ENCODE results near the gene NAALADL2.

Gene NAALADL2

GRCh38 chr3:175222356-175222755 lies 363.2 kb downstream of the NAALADL2 start:
- Histone ChIP-seq H3K4me1 (ENCODE audit: insufficient read depth, low read length) (no peaks in the 10 kb centered on the region), H3K9ac (ENCODE audit: low read length) (no peak overlapping the region), H3K27me3 (ENCODE audit: control insufficient read depth in 1 of 2, insufficient read depth in 2 of 2, low read length in 2 of 2) (no peaks in the 10 kb centered on the region), H3K36me3 (ENCODE audit: insufficient read depth, low read length) (no peaks in the 10 kb centered on the region), H3K4me3 (ENCODE audit: low read depth in 1 of 2, low read length in 2 of 2) (no peak overlapping the region), H3K9me3 (ENCODE audit: low read length) (no peaks in the 10 kb centered on the region), H3K27ac (ENCODE audit: low read depth, low read length) (no peak overlapping the region)

GRCh38 chr3:175224051-175224450 lies 364.9 kb downstream of the NAALADL2 start:
- H3K9me3 ChIP-seq (ENCODE audit: low read length) = no peaks in the 10 kb centered on the region
- no peak overlapping the region for H3K4me3 ChIP-seq (ENCODE audit: low read depth in 1 of 2, low read length in 2 of 2)
- H3K36me3 ChIP-seq (ENCODE audit: insufficient read depth, low read length) = no peaks in the 10 kb centered on the region
- H3K27me3 ChIP-seq (ENCODE audit: control insufficient read depth in 1 of 2, insufficient read depth in 2 of 2, low read length in 2 of 2) = no peaks in the 10 kb centered on the region
- H3K4me1 ChIP-seq (ENCODE audit: insufficient read depth, low read length) = no peaks in the 10 kb centered on the region
- no peak overlapping the region for H3K27ac ChIP-seq (ENCODE audit: low read depth, low read length)
- no peak overlapping the region for H3K9ac ChIP-seq (ENCODE audit: low read length)

GRCh38 chr3:175226444-175226843 lies 367.3 kb downstream of the NAALADL2 start:
- Histone ChIP-seq H3K9ac (ENCODE audit: low read length) (no peak overlapping the region), H3K4me1 (ENCODE audit: insufficient read depth, low read length) (no peaks in the 10 kb centered on the region), H3K27me3 (ENCODE audit: control insufficient read depth in 1 of 2, insufficient read depth in 2 of 2, low read length in 2 of 2) (no peaks in the 10 kb centered on the region), H3K27ac (ENCODE audit: low read depth, low read length) (no peak overlapping the region), H3K4me3 (ENCODE audit: low read depth in 1 of 2, low read length in 2 of 2) (no peak overlapping the region), H3K36me3 (ENCODE audit: insufficient read depth, low read length) (no peaks in the 10 kb centered on the region), H3K9me3 (ENCODE audit: low read length) (no peaks in the 10 kb centered on the region)

GRCh38 chr3:175227126-175227525 lies 368.0 kb downstream of the NAALADL2 start:
- no peaks in the 10 kb centered on the region for H3K36me3 ChIP-seq (ENCODE audit: insufficient read depth, low read length)
- no peak overlapping the region for H3K4me3 ChIP-seq (ENCODE audit: low read depth in 1 of 2, low read length in 2 of 2)
- H3K27ac ChIP-seq (ENCODE audit: low read depth, low read length) = no peak overlapping the region
- no peaks in the 10 kb centered on the region for H3K27me3 ChIP-seq (ENCODE audit: control insufficient read depth in 1 of 2, insufficient read depth in 2 of 2, low read length in 2 of 2)
- no peaks in the 10 kb centered on the region for H3K9me3 ChIP-seq (ENCODE audit: low read length)
- H3K9ac ChIP-seq (ENCODE audit: low read length) = no peak overlapping the region
- H3K4me1 ChIP-seq (ENCODE audit: insufficient read depth, low read length) = no peaks in the 10 kb centered on the region

- H3K4me3 ChIP-seq (ENCODE audit: low read depth in 1 of 2, low read length in 2 of 2) = no peak overlapping the region
- no peaks in the 10 kb centered on the region for H3K4me1 ChIP-seq (ENCODE audit: insufficient read depth, low read length)
- H3K9ac ChIP-seq (ENCODE audit: low read length) = no peak overlapping the region
- H3K27me3 ChIP-seq (ENCODE audit: control insufficient read depth in 1 of 2, insufficient read depth in 2 of 2, low read length in 2 of 2) = no peaks in the 10 kb centered on the region
- H3K9me3 ChIP-seq (ENCODE audit: low read length) = no peaks in the 10 kb centered on the region
- no peak overlapping the region for H3K27ac ChIP-seq (ENCODE audit: low read depth, low read length)
- no peaks in the 10 kb centered on the region for H3K36me3 ChIP-seq (ENCODE audit: insufficient read depth, low read length)
Observed at GRCh38 chr3:175233957-175234940, 375.1 kb downstream of the NAALADL2 start.

GRCh38 chr3:175238801-175239200 lies 379.7 kb downstream of the NAALADL2 start:
- Histone ChIP-seq H3K27ac (ENCODE audit: low read depth, low read length) (no peak overlapping the region), H3K4me1 (ENCODE audit: insufficient read depth, low read length) (no peaks in the 10 kb centered on the region), H3K9me3 (ENCODE audit: low read length) (no peaks in the 10 kb centered on the region), H3K4me3 (ENCODE audit: low read depth in 1 of 2, low read length in 2 of 2) (no peak overlapping the region), H3K9ac (ENCODE audit: low read length) (no peak overlapping the region), H3K36me3 (ENCODE audit: insufficient read depth, low read length) (no peaks in the 10 kb centered on the region), H3K27me3 (ENCODE audit: control insufficient read depth in 1 of 2, insufficient read depth in 2 of 2, low read length in 2 of 2) (no peaks in the 10 kb centered on the region)

- H3K4me1 ChIP-seq (ENCODE audit: insufficient read depth, low read length) = no peaks in the 10 kb centered on the region
- no peak overlapping the region for H3K4me3 ChIP-seq (ENCODE audit: low read depth in 1 of 2, low read length in 2 of 2)
- no peaks in the 10 kb centered on the region for H3K36me3 ChIP-seq (ENCODE audit: insufficient read depth, low read length)
- no peak overlapping the region for H3K9ac ChIP-seq (ENCODE audit: low read length)
- no peak overlapping the region for H3K27ac ChIP-seq (ENCODE audit: low read depth, low read length)
- H3K9me3 ChIP-seq (ENCODE audit: low read length) = no peaks in the 10 kb centered on the region
- H3K27me3 ChIP-seq (ENCODE audit: control insufficient read depth in 1 of 2, insufficient read depth in 2 of 2, low read length in 2 of 2) = no peaks in the 10 kb centered on the region
Observed at GRCh38 chr3:175240921-175241320, 381.8 kb downstream of the NAALADL2 start.

GRCh38 chr3:175242243-175242642 lies 383.1 kb downstream of the NAALADL2 start:
- Histone ChIP-seq H3K9ac (ENCODE audit: low read length) (no peak overlapping the region), H3K9me3 (ENCODE audit: low read length) (no peaks in the 10 kb centered on the region), H3K36me3 (ENCODE audit: insufficient read depth, low read length) (no peaks in the 10 kb centered on the region), H3K27me3 (ENCODE audit: control insufficient read depth in 1 of 2, insufficient read depth in 2 of 2, low read length in 2 of 2) (no peaks in the 10 kb centered on the region), H3K4me3 (ENCODE audit: low read depth in 1 of 2, low read length in 2 of 2) (no peak overlapping the region), H3K27ac (ENCODE audit: low read depth, low read length) (no peak overlapping the region), H3K4me1 (ENCODE audit: insufficient read depth, low read length) (no peaks in the 10 kb centered on the region)

GRCh38 chr3:175246234-175246633 lies 387.1 kb downstream of the NAALADL2 start:
- Histone ChIP-seq H3K4me3 (ENCODE audit: low read depth in 1 of 2, low read length in 2 of 2) (no peak overlapping the region), H3K4me1 (ENCODE audit: insufficient read depth, low read length) (no peaks in the 10 kb centered on the region), H3K9ac (ENCODE audit: low read length) (no peak overlapping the region), H3K9me3 (ENCODE audit: low read length) (no peaks in the 10 kb centered on the region), H3K27ac (ENCODE audit: low read depth, low read length) (no peak overlapping the region), H3K36me3 (ENCODE audit: insufficient read depth, low read length) (no peaks in the 10 kb centered on the region), H3K27me3 (ENCODE audit: control insufficient read depth in 1 of 2, insufficient read depth in 2 of 2, low read length in 2 of 2) (no peaks in the 10 kb centered on the region)

- Histone ChIP-seq H3K36me3 (ENCODE audit: insufficient read depth, low read length) (no peaks in the 10 kb centered on the region), H3K27ac (ENCODE audit: low read depth, low read length) (no peak overlapping the region), H3K4me3 (ENCODE audit: low read depth in 1 of 2, low read length in 2 of 2) (no peak overlapping the region), H3K4me1 (ENCODE audit: insufficient read depth, low read length) (no peaks in the 10 kb centered on the region), H3K9me3 (ENCODE audit: low read length) (no peaks in the 10 kb centered on the region), H3K9ac (ENCODE audit: low read length) (no peak overlapping the region), H3K27me3 (ENCODE audit: control insufficient read depth in 1 of 2, insufficient read depth in 2 of 2, low read length in 2 of 2) (no peaks in the 10 kb centered on the region)
Observed at GRCh38 chr3:175246766-175247165, 387.6 kb downstream of the NAALADL2 start.

- Histone ChIP-seq H3K9me3 (ENCODE audit: low read length) (no peaks in the 10 kb centered on the region), H3K4me1 (ENCODE audit: insufficient read depth, low read length) (no peaks in the 10 kb centered on the region), H3K36me3 (ENCODE audit: insufficient read depth, low read length) (no peaks in the 10 kb centered on the region), H3K9ac (ENCODE audit: low read length) (no peak overlapping the region), H3K4me3 (ENCODE audit: low read depth in 1 of 2, low read length in 2 of 2) (no peak overlapping the region), H3K27ac (ENCODE audit: low read depth, low read length) (no peak overlapping the region), H3K27me3 (ENCODE audit: control insufficient read depth in 1 of 2, insufficient read depth in 2 of 2, low read length in 2 of 2) (no peaks in the 10 kb centered on the region)
Observed at GRCh38 chr3:175247629-175248028, 388.5 kb downstream of the NAALADL2 start.

GRCh38 chr3:175248832-175249231 lies 389.7 kb downstream of the NAALADL2 start:
- Histone ChIP-seq H3K27ac (ENCODE audit: low read depth, low read length) (no peak overlapping the region), H3K36me3 (ENCODE audit: insufficient read depth, low read length) (no peaks in the 10 kb centered on the region), H3K27me3 (ENCODE audit: control insufficient read depth in 1 of 2, insufficient read depth in 2 of 2, low read length in 2 of 2) (no peaks in the 10 kb centered on the region), H3K4me1 (ENCODE audit: insufficient read depth, low read length) (no peaks in the 10 kb centered on the region), H3K9me3 (ENCODE audit: low read length) (no peaks in the 10 kb centered on the region), H3K9ac (ENCODE audit: low read length) (no peak overlapping the region), H3K4me3 (ENCODE audit: low read depth in 1 of 2, low read length in 2 of 2) (no peak overlapping the region)

Measured in muscle layer of colon (tissue), 2 donors.